ENCODE measurements around the gene DAND5. TPM values are rescaled to one million over a fixed set of nuclear protein-coding genes. Genes with fewer than 3 reads are reported as not detected.
"Not testable (repeated sequence)": the region's sequence is repeated elsewhere in the genome, so short reads cannot be mapped to it uniquely, and the experiment has no call there.

Gene DAND5
- total RNA-seq, 2 experiments from 2014 or later = not detected

DNA sequence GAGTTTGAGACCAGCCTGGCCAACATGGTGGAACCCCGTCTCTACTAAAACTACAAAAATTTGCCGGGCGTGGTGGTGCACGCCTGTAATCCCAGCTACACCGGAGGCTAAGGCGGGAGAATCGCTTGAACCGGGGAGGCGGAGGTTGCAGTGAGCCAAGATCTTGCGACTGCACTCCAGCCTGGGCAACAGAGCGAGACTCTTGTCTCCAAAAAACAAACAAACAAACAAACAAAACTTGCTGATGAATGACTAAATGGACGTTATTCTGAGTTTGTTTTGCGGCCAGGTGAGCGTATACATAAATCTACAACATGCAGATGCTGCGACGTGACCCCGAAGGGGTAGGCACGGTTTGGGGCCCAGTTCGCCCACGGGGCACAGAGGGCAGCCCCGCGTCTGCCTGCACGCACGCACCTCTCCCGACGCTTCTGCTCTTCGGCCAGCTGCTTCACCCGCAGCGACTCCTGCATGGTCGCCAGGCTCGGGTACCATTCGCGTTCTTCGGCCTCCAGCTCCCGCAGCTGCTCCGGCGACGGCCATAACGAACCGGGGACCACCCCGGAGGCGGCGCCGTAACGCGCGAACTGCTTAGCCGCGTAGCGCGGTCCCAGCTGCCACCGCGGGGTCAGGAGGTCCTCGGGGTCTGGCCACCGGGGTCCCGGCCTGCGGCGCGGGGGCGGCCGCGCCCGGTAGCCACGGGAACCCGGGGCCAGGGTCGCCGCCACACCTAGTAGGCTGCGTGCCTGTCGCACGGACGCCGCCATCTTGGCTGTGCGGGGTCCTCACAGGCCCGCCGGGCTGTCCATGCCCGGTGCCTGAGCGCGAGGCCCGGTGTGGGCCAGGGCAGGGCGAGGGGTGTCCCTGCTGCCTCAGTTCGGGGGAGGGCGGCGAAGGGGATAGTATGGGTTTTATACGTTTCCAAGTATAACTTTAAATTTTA lies 12.7 kb upstream of the DAND5 start, which contains the start of gene GADD45GIP1:
Gene GADD45GIP1, minus strand, starts transcription at position 778 of the 943 bp plus-strand sequence. Its CDS starts 11 bp downstream, at position 767.
- Mint-ChIP-seq H3K27me3 (ENCODE audit: low read depth) (no peaks in the 10 kb centered on the region), H3K9me3 (no peaks in the 10 kb centered on the region), H3K4me1 (ENCODE audit: low read depth) (peaks cover 43% of the 10 kb centered on the region), H3K4me3 (peak within 1 kb of the TSS; percentile 88), H3K27ac (peak within 1 kb of the TSS; percentile 96), H3K36me3 (ENCODE audit: low read depth) (peaks cover 20% of the 10 kb centered on the region)
- intact Hi-C loops (cut with micrococcal nuclease) = loop anchor here (2.0 kb wide), 1 partner anchor 18 kb away; the partner anchor contains the start of gene CALR
- CTCF ChIA-PET = interaction anchor here (0.5 to 6.2 kb wide), 2 partner anchors 9 to 74 kb away, joined by 3 to 36 read pairs; no protein-coding TSS in a partner anchor
- DNase-seq = peak; percentile 85

- intact Hi-C loops (cut with micrococcal nuclease) = loop anchor here (2.0 kb wide), 1 partner anchor 19 kb away; the partner anchor contains the start of gene CALR
- H3K27ac Mint-ChIP-seq = peak overlapping the region; percentile 96
- CTCF ChIA-PET = interaction anchor here (6.2 kb wide), 1 partner anchor 8 kb away, joined by 36 read pairs; no protein-coding TSS in a partner anchor
- peaks cover 42% of the 10 kb centered on the region for H3K4me1 Mint-ChIP-seq (ENCODE audit: low read depth)
- H3K36me3 Mint-ChIP-seq (ENCODE audit: low read depth) = peaks cover 15% of the 10 kb centered on the region
- peak overlapping the region; percentile 88 for H3K4me3 Mint-ChIP-seq
- DNase-seq; H3K27me3 Mint-ChIP-seq (ENCODE audit: low read depth); H3K9me3 Mint-ChIP-seq: not testable (repeated sequence)
Observed at GRCh38 chr19:12957389-12957952, 11.9 kb upstream of the DAND5 start.

DNA sequence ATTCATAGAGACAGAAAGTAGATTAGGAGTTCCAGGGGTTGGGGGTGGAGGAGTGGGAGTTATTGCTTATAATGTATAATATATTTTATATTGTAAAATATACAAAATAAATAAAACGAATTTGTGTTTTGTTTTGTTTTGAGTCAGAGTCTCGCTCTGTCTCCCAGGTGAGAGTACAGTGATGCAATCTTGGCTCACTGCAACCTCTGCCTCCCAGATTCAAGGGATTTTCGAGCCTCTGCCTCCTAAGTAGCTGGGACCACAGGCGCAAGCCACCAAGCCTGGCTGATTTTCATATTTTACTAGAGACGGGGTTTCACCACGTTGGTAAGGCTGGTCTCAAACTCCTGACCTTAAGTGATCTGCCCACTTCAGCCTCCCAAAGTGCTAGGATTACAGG lies 9.9 kb upstream of the DAND5 start:
- Mint-ChIP-seq H3K4me3 (no peak overlapping the region), H3K27me3 (ENCODE audit: low read depth) (no peaks in the 10 kb centered on the region), H3K27ac (no peak overlapping the region), H3K36me3 (ENCODE audit: low read depth) (peaks cover 3% of the 10 kb centered on the region), H3K4me1 (ENCODE audit: low read depth) (peaks cover 24% of the 10 kb centered on the region), H3K9me3 (no peaks in the 10 kb centered on the region)
- DNase-seq = no peak
- intact Hi-C loops (cut with micrococcal nuclease) = no loop called here
- CTCF ChIA-PET = interaction anchor here (0.6 to 0.8 kb wide), 3 partner anchors 101 to 1719 kb away, joined by 3 read pairs; no protein-coding TSS in a partner anchor

DNA sequence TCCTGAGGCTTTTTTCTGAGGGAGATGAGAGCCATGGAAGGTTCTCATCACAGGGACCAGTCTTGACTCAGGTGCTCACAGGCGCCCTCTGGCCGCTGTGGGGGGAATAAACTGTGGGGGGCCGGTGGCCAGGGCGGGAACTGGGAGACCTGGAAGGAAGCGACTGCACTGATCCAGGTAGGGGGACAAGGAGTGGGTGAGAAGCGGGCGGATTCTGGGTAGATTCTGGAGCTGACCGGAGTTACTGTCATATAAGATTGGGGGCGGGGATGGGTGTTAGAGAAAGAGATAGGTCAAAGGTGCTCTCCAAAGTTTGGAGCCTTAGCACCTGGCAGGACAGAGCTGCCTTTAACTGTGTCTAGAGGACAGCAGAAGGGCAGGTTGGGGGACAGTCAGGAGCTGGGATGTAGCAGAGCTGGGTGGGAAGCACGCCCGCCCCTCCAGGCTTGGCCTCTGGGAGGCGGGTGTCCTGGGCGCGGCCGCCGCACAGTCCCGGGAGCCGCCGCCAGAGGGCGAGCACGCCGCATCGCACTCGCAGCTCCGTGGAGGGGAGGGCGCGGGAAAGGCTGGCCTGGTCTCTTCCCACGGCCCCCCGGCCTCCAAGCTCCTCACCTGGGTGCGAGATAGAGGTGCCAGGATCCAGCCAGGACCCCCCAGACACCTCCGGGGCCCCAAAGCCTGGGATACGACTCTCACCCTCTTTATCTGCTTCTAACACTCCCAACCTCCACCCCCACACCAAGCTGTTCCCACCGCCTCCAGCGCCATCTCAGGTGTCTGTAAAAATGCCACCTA lies 4.2 kb upstream of the DAND5 start:
- intact Hi-C loops (cut with micrococcal nuclease) = loop anchor here (1.0 kb wide), 4 partner anchors 27 to 129 kb away; partner anchors contain the start of gene CALR
- no peaks in the 10 kb centered on the region for H3K9me3 Mint-ChIP-seq
- CTCF ChIA-PET = interaction anchor here (0.6 to 5.5 kb wide), 66 partner anchors 11 to 313 kb away, joined by 3 to 94 read pairs (median 4); partner anchors contain the start of genes CALR, DNASE2, FARSA and GADD45GIP1
- peak; percentile 92 for DNase-seq
- H3K27ac Mint-ChIP-seq = peak overlapping the region; percentile 88
- H3K4me1 Mint-ChIP-seq (ENCODE audit: low read depth) = peaks cover 11% of the 10 kb centered on the region
- no peaks in the 10 kb centered on the region for H3K27me3 Mint-ChIP-seq (ENCODE audit: low read depth)
- H3K4me3 Mint-ChIP-seq = peak overlapping the region; percentile 93
- H3K36me3 Mint-ChIP-seq (ENCODE audit: low read depth) = no peaks in the 10 kb centered on the region

- Mint-ChIP-seq H3K36me3 (ENCODE audit: low read depth) (no peaks in the 10 kb centered on the region), H3K27me3 (ENCODE audit: low read depth) (no peaks in the 10 kb centered on the region), H3K27ac (no peak overlapping the region), H3K4me1 (ENCODE audit: low read depth) (peaks cover 16% of the 10 kb centered on the region), H3K9me3 (no peaks in the 10 kb centered on the region), H3K4me3 (peak overlapping the region; percentile 93)
- intact Hi-C loops (cut with micrococcal nuclease) = loop anchor here (1.0 kb wide), 4 partner anchors 27 to 129 kb away; partner anchors contain the start of gene CALR
- no peak for DNase-seq
- CTCF ChIA-PET = interaction anchor here (0.6 to 5.5 kb wide), 63 partner anchors 11 to 229 kb away, joined by 3 to 94 read pairs (median 4); partner anchors contain the start of genes CALR, DNASE2, FARSA and GADD45GIP1
Observed at GRCh38 chr19:12965812-12966135, 3.6 kb upstream of the DAND5 start.

- intact Hi-C loops (cut with micrococcal nuclease) = no loop called here
- CTCF ChIA-PET = interaction anchor here (0.6 to 5.5 kb wide), 11 partner anchors 9 to 201 kb away, joined by 3 to 94 read pairs (median 5); no protein-coding TSS in a partner anchor
- no peaks in the 10 kb centered on the region for H3K27me3 Mint-ChIP-seq (ENCODE audit: low read depth)
Observed at GRCh38 chr19:12967907-12968306, 1.5 kb upstream of the DAND5 start.

DNA sequence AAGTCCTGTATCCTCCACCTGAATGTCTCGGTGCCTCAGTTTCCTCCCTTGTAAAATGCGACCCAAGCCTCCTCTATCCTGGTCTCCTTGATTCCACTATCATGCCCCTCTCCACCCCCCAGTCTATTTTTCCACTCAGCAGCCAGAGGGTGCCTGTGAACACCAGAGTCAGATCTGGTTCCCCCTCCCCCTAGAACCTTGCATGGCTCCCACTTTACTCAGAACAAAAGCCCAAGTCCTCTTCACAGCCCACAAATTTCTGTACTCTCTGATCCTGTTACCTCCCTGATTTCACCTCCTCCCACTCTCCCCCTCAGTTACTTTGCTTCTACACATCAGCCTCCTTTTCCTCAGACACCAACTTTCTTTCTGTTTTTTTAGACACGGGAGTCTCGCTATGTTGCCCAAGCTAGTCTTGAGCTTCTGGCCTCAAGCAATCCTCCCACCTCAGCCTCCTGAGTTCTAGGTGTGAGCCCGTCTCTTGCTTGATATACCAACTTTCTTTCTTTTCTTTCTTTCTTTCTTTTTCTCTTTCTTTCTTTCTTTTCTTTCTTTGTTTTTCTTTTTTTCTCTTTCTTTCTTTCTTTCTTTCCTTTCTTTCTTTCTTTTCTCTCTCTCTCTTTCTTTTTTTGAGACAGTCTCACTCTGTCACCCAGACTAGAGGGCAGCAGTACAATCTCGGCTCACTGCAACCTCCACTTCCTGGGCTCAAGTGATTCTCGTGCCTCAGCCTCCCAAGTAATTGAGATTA lies 869 bp downstream of the DAND5 start:
- no peak overlapping the region for H3K4me3 Mint-ChIP-seq
- H3K36me3 Mint-ChIP-seq (ENCODE audit: low read depth) = no peaks in the 10 kb centered on the region
- CTCF ChIA-PET = interaction anchor here (1.1 to 3.5 kb wide), 2 partner anchors 7 to 124 kb away, joined by 3 to 13 read pairs; no protein-coding TSS in a partner anchor
- H3K27ac Mint-ChIP-seq = no peak overlapping the region
- intact Hi-C loops (cut with micrococcal nuclease) = no loop called here
- no peaks in the 10 kb centered on the region for H3K9me3 Mint-ChIP-seq
- DNase-seq = no peak
- H3K27me3 Mint-ChIP-seq (ENCODE audit: low read depth) = no peaks in the 10 kb centered on the region
- peaks cover 11% of the 10 kb centered on the region for H3K4me1 Mint-ChIP-seq (ENCODE audit: low read depth)

More at GRCh38 chr19:12967907-12968306, 1.5 kb upstream of the DAND5 start:
- no peaks in the 10 kb centered on the region for H3K36me3 Mint-ChIP-seq (ENCODE audit: low read depth)
- no peaks in the 10 kb centered on the region for H3K9me3 Mint-ChIP-seq
- H3K4me3 Mint-ChIP-seq = no peak overlapping the region
- no peak overlapping the region for H3K27ac Mint-ChIP-seq
- DNase-seq = no peak
- H3K4me1 Mint-ChIP-seq (ENCODE audit: low read depth) = peaks cover 16% of the 10 kb centered on the region

DNA sequence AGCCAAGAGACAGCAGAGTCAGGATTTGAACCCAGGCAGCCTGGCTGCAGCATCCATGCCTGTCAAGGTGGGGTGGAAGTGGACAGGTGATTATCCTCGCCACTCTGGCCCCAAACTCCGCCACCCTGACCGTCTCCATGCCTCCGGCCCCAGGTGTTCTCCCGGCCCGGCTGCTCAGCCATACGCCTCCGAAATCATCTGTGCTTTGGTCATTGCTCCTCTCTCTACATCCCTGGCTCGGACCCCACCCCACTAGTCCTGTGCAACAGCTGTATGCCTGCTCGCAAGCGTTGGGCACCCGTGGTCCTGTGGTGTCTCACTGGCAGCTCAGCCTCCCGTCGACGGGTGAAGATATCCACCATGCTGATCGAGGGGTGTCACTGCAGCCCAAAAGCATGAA lies 3.9 kb downstream of the DAND5 start:
- DNase-seq = no peak
- H3K36me3 Mint-ChIP-seq (ENCODE audit: low read depth) = no peaks in the 10 kb centered on the region
- intact Hi-C loops (cut with micrococcal nuclease) = no loop called here
- no peak overlapping the region for H3K4me3 Mint-ChIP-seq
- H3K4me1 Mint-ChIP-seq (ENCODE audit: low read depth) = peaks cover 8% of the 10 kb centered on the region
- peaks cover 9% of the 10 kb centered on the region for H3K27me3 Mint-ChIP-seq (ENCODE audit: low read depth)
- CTCF ChIA-PET = interaction anchor here (0.6 to 8.9 kb wide), 4 partner anchors 8 to 567 kb away, joined by 3 to 76 read pairs (median 7); no protein-coding TSS in a partner anchor
- H3K9me3 Mint-ChIP-seq = no peaks in the 10 kb centered on the region
- no peak overlapping the region for H3K27ac Mint-ChIP-seq

- Mint-ChIP-seq H3K9me3 (no peaks in the 10 kb centered on the region), H3K4me1 (ENCODE audit: low read depth) (peaks cover 8% of the 10 kb centered on the region), H3K27ac (no peak overlapping the region), H3K36me3 (ENCODE audit: low read depth) (no peaks in the 10 kb centered on the region), H3K27me3 (ENCODE audit: low read depth) (peaks cover 10% of the 10 kb centered on the region), H3K4me3 (no peak overlapping the region)
- intact Hi-C loops (cut with micrococcal nuclease) = loop anchor here (5.0 kb wide), 1 partner anchor 458 kb away; no protein-coding TSS in a partner anchor
- no peak for DNase-seq
- CTCF ChIA-PET = interaction anchor here (0.7 to 8.9 kb wide), 7 partner anchors 10 to 1410 kb away, joined by 3 to 110 read pairs (median 11); no protein-coding TSS in a partner anchor
Observed at GRCh38 chr19:12974301-12975220, 5.2 kb downstream of the DAND5 start.

GRCh38 chr19:12975221-12975741 lies 5.9 kb downstream of the DAND5 start:
- Mint-ChIP-seq H3K27ac (no peak overlapping the region), H3K27me3 (ENCODE audit: low read depth) (peaks cover 10% of the 10 kb centered on the region), H3K36me3 (ENCODE audit: low read depth) (no peaks in the 10 kb centered on the region), H3K4me1 (ENCODE audit: low read depth) (peaks cover 5% of the 10 kb centered on the region), H3K4me3 (no peak overlapping the region), H3K9me3 (no peaks in the 10 kb centered on the region)
- intact Hi-C loops (cut with micrococcal nuclease) = loop anchor here (5.0 kb wide), 1 partner anchor 457 kb away; no protein-coding TSS in a partner anchor
- CTCF ChIA-PET = interaction anchor here (0.8 to 8.9 kb wide), 5 partner anchors 10 to 120 kb away, joined by 5 to 110 read pairs (median 76); no protein-coding TSS in a partner anchor
- DNase-seq = no peak
